ENCODE measurements around the gene SGCA.
A peak's percentile ranks its signal among the peaks of the same experiment; 100 is the strongest.

SGCA gene

DNA sequence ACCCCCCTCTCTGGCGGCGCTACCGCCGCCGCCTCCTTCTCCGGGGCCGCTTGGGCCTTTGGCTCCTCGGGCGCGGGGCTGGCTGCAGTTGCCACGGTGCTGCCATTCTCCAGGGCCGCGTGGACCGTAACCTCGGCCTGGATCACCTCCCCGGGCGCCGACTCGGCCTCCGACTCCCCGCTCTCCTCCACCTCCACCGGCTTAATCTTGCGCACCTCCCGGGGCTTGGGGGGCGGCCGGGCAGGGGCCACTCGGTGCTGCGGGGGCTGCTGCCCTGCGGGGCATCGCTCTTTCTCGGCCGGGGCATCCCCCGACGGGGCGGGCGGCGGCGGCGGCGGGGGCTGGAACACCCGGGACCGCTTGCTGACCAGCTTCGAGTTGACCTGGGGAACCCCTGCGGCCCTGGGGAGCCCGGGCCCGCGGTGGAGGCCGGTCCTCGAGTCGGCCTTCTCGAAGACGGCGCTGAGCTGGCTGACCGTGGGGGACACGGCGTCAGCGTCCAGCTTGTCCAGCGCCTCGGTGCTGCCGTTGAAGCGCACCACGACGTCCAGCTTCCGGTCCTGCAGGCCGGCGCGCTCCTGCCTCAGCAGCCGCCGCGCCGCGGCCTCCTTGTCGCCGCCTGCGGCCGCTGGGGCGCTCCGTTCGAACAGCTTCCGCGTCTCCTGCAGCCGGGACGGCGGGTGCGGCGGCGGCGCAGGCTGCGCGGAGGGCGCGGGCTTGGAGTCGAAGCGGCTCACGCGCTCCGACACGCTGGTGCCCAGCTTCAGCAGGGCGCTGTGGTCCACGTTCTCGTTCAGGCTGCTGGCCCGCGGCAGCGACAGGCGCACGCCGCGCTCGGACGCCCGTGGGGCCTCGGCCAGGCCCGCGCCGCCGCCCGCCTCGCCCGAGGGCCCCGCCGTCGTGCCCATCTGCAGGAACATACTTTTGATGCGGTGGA is 16.1 kb upstream of the SGCA start:
- peak; percentile 73 for DNase-seq

DNA sequence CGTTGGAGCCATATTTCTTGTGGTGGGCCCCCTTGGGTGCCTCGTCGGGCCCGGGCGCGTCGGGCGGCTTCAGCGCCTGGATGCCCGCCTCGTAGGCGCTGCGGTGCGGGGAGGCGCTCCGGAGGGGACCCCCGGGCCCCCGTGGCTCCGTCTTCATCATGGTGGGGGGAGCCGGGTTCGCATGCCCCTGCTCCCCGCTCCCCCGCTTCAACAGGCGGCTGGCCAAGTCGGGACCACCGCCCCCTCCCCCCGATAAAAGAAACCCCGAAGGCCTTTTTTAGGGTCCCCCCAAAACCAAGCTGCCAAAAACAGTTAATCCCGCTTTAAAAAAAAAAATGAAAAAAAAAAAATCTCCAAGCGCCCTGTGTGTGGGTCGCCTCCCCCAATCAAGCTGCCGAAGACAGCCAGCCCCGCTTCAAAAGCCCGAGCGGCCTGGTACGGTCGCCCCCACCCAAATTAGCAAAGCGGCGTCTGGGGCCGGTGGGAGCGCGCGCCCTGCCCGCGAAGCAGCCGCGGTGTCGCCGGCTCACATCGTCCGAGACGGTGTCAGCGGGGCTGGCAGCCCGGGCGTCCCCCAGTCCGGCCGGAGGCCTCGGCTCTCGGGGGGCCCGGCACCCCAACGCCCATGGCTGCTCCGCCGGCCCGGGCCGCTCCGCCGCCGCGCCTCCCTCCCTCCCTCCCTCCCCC is 15.3 kb upstream of the SGCA start, which contains the start of gene PPP1R9B:
PPP1R9B (minus strand) TSS at position 324 of the 687 bp plus-strand sequence; CDS start at position 160, 164 bp downstream.
- DNase-seq: no peak

DNA sequence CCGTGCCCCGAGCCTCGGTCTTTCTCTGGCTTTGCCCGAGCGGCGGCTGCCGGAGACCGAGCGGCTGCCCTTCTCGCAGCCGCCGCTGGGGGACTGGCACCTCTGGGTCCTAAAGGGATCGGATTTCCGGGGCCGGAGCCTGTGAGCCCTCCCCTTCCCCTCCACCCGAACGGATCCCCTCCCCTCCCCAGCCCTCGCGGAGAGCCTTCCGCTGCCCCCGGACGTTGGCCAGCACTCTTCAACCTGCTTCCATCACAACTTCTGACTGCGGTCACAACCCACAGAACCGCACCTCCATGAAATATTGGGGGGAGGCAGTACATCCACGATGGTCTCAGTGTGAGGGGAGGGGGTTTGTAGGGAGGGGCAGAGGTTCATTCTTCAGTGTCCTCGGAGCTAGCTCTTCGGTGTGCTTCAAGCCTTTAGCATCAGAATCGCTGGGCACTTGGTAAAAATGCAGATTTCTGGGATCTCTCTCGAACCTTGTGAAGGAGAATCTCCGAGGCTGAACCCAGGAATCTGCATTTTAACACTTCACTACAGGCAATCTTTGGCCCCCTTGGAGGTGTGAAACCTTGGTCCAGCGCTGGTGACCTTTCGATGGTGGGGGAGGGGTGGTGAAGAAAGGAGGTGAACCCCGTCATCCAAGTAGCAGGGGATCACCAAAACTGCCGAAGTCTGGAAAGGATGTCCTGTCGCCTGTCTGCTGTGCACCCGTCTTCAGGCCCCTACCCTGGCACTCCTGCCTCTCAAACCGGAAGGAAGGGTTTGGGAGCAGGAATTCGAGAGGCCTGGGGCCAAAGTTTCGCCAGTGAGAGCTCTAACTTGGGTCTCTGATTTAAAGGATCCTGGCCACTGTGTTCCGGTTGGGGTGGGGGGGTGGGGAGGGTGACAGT is 14.5 kb upstream of the SGCA start:
- DNase-seq: peak; percentile 94

DNA sequence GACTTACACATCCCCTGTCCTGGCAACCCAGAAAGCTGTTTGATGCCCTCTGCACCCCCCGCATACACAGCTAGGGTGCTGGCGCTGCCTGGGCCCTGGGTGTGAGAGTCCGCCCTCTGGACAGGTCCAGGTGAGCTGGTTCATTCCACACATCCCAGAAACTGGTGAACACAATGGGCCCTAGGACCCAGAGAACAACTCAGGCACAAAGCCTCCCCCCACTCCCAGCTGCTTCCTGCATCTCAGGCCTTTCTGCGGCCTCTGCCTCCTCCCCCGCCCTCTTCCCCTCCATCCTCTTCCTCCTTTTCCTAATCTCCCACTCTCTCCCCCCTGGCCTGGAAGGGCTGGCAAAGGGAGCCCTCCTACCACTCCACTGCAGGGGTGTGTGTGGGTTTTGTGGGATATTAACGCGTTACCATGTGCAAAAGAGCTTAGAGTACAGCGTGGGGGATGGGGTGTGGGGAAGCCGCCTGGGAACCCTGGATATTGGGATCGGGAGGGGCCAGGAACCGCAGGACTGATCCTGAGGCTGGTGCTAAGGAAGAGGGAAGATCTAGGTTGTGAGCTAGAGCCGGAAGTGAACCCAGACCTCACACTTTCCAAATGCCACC is 13.8 kb upstream of the SGCA start:
- DNase-seq: peak; percentile 91

DNA sequence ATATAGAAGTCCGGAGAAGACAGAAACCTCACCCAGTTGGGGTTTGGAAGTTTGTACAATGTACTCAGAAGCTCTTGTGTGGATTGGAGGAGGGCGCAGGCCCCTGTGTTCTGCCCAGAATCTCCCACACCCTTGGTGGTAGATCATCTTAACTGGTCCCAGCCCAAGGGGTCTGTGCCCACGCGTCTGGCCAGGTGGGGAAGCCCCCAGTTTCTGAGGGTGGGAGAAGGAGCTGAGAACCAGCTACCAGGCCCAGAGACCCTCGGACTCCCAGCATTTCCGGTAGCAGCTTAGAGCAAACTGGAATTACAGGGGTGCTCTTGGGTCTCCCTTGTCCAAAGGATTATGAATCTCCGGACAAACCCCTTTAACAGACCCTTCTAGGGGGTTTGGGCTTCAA is 13.1 kb upstream of the SGCA start:
- DNase-seq: no peak

DNA sequence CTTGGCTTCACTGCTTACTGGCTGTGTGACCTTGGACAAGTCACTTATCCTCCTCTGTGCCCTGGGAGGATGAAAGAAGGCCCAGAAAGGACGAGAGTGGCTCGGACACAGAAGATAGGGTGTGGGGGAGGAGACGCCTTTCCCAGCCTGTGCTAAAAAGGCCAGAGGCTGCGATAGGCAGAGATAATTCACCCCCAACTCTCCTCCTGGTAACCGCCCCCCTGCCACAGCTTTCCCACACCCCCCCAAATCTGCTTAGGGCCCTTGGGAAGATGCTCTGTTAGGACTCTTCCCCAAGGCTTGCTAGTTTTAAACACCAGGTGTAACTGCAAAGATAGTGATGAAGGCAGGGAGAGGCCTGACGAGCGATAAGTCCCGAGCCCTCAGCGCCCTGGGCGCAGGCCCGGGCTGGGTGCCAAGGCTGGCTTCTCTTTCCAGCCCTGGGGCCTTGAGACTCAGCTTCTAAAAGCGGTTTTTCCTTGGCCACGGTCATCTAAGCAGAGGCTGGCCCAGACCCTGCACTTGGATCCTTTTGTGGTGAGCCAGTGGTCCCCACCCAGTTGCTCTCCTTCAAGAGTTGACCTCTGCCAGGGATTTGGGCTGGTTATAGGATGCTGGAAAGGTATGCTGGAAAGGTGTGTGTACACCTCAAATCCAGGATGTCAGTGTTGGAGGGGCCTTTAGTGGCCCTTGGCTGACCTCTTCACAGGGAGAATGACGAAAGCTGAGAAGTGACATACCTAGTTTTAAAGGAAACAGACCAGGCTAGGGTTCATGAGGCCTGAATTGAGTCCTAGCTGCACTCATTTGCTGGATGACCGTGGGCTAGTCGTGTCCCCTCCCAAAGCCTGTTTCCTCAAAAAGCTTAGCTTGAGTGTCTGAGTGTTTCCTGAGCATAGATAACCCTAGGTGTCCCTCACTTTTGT is 11.9 kb upstream of the SGCA start:
- peak; percentile 91 for DNase-seq

DNA sequence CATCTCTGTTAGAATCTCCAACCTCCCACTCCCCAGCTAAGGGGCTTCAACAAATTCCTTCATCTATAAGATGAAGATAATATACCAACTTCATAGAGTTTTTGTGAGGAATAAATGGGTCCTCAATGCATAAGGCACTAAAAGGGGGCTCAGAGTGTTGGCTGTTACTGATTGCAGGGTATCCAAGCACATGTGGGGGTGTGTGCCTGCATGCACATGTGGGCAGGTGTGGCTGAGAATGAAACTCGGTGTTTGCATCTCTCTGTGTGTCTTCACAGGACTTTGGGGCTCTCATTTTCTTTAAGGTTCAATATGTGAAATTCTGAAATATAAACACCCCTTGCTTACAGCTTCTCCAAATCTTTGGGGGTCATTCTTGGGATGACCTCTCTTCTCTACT is 11.2 kb upstream of the SGCA start:
- no peak for DNase-seq

DNA sequence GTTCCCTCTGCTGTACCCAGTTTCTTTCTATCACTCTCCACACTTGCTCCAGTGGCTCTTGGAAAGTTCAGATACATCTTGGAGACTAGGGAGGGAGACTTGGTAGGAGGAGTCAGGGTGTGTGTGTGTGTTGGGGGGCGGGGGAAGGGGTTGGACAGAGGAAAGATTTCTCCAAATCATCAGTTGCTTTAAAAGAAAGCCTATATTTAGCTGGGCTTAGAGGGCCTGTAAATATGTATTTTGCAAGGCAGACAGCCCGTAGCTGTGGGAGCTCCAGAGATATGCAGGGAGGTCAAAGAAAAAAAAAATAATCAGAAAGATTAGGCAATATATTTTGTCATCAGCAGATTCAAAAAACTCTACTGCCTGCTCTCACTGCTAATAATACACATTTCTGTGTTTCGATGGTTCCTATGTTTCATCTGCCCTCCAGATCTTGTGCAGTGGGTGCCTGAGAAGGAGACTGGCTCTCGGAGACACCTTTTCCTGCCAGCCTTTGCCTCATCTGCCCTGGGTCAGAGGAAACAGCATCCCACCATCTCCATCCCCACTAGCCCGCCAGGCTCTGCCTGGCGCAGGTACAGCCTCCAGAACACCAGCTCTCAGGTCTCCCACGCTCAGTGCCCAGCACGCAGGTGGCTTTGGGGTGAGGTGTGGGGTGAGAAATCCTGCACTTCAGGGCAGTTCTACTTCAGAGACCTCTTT is 10.5 kb upstream of the SGCA start:
- DNase-seq: peak; percentile 19

DNA sequence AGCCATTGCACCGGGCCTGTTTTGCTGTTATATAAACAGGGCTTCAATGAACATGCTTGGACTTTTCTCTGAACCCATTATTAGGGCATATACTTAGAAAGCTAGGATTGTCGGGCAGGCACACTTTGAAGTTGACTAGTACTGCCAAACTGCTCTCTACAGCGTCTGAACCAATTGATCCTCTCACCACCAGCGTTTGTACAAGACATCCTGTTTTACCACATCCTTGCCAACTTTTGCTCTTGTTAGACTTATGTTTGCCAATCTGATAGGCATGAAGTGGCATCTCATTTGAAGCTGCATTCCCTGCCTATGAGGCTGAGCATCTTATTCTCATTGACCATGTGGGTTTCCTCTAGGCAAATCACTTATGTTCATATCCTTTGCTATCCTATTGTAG is 7.9 kb upstream of the SGCA start:
- no peak for DNase-seq

DNA sequence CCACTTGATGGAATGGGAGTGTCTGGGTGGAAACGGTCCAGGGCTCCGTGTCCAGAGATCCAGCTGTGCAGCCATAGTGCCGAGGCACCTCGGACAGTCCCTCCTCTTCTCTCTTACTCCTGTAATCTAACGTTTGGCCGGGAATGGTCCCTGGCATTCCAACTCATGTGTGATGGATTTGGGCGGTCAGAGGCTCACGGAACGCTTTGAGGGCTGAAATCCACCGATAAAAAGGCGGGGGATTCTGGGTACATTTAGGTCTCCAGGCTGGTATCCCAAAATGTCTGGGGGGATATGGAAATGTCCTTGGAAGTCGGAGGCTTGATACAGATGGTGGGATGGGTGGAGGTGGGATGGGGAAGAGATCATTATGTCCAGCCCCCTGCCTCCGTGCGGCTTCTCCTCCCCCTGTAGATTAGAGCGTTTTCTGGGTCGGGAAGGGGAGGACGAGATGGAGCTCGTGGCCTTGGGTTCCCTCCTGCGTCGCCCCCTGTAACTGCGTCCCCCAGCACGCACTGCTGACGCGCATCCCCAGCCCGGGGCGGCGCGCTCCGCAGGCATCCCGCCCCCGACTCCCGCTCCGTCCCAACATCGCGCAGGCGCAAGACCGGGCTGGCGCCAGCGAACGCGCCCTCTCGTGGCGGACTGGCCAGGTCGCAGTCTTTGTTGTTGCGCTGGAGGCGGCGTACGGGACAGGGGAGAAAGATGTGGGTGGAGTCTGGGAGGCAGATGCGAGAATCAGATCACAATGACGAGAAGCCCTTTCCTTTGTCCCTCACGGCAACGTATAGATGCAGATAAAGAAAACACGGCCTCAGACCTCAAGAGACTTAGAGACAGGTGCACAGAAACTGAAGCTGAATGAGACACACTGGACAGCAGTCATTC is 4.5 kb upstream of the SGCA start:
- peak; percentile 91 for DNase-seq

DNA sequence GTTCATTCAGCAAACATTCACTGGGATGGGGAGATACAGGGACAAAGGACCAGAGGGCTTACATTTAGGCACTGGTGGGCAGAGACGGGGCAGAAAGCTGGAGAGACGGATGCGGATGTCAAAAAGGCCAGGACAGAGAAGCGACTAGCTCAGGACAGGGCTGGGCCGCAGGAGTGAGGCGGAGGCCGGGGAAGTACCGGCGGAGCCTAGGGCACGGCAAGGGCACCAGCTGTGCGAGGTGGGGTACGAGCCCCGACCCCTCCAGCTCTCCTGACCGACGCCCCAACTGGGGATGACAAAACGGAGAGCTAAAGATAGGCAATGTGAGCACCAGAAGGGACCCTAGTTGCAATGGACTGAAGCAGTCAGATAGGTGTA is 3.9 kb upstream of the SGCA start:
- no peak for DNase-seq

DNA sequence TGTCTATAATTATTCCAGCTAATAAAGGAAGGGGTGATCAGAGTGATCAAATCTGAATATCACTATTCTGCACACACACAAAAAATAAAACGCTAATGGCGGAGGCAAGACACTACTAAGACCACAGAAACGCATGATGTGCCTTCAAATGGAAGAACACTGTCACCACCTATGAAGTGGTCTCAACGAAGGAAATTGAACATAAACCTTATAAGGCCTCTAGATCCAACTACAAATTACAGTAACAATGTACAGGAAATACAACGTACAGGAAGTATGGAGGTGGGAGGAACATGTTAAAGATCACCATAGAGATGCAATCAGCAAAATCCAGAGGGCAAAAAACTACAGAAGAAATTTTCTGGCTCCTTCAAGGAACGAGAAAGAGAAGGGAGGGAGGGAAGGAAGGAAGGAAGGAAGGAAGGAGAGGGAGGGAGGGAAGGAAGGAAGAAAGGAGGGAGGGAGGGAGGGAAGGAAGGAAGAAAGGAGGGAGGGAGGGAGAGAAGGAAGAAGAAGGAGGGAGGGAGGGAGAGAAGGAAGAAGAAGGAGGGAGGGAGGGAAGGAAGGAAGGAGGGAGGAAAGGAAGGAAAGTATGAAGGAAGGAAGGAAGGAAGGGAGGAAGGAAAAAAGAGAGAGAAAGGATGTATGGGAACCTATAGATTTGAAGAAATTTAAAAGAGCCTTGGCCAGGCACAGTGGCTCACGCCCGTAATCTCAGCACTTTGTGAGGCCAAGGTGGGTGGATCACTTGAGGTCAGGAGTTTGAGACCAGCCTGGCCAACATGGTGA is 3.1 kb upstream of the SGCA start:
- DNase-seq: no peak

DNA sequence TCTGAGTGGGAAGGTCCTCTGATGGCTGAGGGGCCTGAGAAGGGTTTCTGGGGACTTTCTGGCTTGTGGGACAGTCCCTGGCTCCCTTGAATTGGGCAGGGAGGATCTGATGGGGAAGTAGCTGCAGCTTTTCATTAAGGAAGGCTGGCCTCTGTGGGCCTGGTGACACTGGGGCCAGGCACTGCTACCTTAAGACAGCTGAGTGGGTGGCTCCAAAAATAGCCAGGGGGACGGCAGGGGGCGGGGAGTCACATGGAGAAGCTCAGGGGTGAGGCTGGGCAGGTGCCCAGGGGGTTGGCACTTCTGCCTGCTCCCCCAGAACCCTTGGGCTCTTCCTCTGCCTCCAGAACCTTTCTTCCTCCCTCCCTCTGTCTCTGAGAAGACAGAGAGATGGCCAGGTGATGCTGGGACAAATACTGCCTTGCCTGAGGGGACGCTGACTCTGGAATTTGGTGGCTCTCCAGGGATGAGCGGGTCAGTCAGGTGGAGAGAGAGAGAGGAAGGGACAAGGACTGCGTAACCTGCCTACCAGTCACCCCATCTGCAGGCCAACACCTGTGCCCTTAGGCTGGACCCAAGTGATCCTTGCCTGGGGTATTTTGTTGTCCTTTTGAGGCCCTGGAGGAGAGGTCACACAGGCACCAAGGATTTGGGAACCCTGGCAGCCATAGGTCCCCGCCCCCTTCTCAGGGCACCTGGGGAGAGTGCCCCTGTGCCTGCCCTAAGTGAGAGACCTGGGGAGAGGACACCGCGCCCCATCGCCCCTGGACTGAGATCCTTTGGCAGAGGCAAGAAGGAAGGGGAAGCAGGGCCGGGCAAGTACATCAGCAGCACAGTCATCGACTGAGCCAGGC is 1.7 kb upstream of the SGCA start:
- no peak for DNase-seq

DNA sequence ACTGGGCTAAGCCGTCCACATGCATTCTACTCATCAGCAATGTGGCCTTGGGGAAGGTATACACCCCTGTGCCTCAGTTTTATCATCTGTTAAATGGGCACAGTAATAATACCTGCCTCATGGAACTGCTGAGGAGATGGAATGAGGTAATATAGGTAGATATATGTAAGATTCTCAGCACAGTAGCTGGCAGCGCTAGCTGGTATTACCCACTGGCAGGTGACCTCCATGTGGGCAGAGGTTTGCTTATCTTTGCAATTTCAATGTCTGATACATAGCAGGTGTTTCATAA is 1.2 kb upstream of the SGCA start:
- no peak for DNase-seq

DNA sequence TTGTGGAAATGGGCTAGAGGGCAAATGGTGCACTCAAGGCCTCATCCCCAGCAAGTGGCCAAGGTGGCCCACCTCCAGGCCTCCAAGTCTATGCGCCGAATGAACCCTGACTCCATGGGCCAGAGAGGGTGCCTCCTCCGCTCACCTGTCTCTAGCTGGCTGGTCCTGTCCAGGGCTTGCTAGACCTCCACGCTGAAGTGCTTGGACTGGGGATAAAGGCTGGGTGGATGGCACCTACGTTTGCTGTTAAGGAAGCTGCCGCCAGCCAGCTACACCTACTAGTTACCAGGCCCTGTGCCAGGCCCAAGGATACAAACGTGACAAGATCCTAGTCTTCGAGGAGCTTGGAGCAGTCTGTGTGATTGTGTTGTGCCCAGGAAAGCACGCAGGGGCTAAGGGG is 739 bp upstream of the SGCA start:
- no peak for DNase-seq

DNA sequence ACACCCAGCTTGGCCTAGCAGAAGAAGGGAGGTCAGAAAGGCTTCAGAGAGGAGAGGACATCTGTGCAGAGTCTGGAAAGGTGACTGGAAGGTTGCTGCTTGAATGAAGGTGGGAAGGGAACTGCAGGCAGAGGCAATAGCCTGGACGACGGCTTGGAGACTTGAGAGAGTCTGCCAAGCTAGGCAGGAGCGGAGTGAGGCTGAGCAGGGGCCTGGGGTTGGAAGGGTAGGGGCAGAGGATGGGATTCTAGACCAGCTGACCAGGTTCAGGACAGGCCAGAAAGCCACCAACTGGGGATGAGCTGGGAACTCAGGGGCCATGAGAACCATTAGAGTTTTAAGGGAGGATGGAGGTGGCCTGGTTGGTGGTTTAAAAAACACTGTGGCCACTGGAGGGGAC is 339 bp upstream of the SGCA start:
- DNase-seq: no peak

DNA sequence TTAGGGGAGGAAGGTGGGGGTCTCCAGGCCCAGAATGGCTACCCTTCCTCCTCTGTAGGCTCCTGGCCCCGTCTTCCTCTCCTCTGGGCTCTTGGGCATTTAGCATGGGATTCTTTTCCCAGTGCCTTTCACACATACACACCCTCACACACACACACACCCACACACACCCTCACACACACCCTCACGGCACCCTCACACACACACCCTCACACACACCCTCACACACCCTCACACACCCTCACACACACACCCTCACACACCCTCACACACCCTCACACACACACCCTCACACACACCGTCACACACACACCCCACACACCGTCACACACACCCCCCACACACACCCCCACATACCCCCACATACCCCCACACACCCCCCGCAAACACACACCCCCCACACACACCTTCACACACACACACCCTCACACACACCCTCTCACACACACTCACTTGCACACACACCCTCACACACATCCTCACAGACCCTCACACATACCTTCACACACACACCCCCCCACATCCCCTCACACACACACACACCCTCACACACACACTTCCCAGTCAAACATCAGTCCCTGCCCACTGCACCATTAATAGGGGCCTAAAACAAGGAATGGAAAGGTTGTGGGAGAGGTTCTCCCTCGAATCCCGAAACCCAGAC is 845 bp downstream of the SGCA start:
- no peak for DNase-seq

DNA sequence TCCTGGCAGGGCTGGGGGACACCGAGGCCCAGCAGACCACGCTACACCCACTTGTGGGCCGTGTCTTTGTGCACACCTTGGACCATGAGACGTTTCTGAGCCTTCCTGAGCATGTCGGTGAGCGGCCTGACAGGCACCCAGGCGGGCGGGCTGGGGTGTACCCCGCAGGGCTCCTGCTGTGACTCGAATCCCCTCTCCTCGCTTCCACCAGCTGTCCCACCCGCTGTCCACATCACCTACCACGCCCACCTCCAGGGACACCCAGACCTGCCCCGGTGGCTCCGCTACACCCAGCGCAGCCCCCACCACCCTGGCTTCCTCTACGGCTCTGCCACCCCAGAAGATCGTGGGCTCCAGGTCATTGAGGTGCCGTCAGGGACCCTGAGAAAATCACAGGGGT is 1.6 kb downstream of the SGCA start:
- DNase-seq: no peak

All from OCI-M1 (cell line).